Measurements from ENCODE around the gene TNP2.

The TNP2 gene

DNA sequence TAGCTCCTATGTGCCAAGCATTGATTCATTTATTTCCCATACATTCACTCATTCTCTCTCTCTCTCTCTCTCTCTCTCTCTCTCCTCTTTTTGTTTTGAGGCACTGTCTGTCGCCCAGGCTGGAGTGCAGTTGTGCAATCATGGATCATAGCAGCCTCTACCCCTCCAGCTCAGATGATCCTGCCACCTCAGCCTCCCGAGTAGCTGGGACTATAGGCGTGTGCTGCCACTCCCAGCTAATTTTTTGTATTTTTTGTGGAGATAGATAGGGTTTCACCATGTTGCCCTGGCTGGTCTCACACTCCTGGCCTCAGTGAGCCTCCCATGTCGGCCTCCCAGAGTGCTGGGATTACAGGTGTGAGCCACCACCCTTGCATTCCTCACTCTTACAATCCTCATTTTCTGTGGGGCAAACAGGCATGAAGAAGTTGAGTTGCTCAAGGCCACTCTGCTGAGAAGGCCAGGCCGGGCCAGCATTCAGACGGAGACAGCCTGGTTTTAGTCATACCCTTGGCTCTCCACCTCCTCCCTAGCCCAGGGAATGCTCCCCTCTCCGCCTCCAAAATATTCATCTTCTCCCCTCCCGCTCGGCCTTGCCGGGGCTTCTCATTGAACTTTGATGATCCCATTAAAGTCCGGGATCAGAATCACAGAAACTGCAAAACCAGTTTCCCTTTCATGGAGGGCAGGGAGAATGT lies 7.9 kb upstream of the TNP2 start:
- DNase-seq = no peak

DNA sequence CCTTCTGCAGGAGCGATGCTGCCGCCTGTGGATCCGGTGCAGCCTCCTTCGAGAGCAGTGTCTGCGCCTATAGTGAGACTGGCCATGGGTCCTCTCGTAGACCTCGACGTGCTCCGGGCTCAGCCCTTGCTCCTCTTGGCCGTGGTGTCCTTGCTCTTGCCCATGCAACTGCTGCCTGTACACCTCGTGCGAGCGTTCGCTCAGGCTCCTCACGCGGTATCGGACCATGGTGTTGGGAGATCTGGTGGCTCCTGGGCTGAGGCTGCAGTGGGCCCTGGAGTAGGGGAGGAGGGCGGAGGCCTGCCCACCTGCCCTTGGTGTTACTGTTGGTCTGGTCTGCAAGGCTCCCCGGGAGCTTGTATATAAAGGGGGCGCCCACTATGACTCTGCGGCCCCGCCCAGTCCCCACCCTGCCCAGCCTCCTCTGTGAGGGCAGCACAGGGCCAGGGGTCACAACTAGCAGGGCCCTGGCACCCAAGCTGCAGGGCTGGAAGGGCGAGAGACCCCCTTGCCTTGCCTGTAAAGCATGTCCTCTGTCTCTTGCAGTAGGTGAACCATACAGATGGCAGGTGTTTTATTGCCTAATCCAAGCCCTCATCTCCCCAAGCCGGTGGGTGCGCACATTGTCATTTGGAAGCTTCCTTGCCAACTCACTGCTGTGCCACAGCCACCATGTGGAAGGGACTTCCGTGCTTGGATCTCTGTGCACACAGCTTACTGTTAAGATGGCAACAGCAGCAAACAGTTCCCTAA lies 7.2 kb upstream of the TNP2 start, which contains the start of gene PRM2:
Gene PRM2 (minus strand): TSS at position 338 of the 753 bp plus-strand sequence. CDS start 110 bp downstream, at position 228.
- no peak for DNase-seq

DNA sequence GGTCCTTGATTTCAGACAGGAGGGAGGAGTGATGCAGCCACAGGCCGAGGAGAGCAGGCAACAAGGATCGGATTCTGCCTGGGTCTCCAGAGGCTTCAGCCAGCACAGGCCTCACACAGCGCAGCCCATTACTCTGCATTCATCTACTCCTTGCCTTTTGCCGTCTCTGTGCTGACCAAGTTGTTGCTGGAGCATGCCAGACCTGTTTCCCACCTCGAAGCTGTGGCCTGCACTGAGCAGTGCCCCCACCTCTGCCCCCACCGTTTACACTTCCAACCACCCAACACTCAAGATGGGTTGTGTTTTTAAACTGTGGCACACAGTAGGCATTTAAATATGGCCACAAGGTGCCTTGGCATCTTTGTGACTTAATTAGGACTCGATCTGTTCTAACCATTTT lies 5.8 kb upstream of the TNP2 start:
- no peak for DNase-seq

DNA sequence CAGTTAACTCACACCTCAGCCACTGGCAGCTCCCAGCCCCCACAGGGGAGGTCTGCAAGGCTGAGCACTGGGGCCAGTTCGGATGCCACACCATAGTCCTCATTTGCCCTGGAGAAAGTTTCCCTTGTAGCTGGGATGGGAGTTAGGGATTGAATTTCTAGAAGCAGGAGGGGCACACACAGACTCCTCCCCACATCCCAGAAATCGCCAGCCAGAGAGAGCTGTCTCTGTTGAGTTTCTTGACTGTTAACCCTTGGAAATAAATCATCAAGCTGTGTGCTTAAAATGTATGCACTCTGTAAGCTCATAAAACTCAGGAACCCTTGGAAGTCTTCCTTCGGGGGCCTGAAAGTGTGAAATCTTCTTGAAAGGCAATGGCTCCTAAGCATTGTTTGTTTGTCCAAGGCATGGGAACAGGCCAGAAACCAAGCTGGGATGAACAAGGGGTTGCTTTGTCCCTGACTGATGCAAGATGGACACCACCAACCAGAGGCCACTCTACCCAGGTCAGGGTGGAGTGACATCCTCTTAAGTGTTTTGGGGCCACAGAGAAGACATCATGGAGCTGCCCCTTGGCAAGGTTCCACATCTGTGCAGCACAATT lies 4.7 kb upstream of the TNP2 start:
- DNase-seq = no peak

DNA sequence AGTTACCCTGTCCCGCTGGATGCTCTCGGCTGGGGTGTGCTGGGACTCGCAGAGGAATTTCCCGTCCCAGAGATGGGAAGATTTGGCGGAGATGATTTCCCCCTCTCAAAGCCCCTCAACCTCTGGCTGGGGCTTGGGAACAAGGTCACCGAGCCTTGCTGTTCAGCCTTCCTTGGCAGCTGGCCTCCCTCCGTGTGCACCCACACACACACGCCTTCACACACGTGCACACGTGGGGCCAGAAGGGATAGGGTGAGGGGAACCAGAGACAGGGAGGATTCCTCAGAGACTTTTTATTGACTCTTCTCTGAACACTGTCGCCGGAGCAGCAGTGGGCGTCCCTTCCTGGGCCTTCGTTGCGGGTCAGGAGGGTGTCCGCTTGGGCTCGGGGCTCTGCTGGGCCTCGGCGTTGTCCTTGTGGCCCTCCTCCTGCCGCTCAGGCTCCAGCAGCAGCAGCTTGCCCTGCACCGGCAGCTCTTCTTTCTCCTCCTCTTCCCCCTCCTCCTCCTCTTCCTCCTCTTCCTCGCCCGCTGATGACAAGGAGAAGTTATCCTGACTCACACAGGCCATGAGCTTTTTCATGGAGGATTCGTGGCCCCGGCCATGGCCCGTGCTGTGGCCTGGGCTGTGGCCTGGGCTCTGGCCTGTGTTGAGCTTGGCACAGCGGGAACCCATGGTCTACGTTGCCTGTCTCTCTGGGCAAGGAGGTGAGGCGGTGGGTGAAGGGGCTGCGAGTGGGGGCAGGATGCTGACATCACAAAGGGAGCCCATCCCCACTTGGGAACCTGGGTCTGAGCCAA lies 4.0 kb upstream of the TNP2 start, which contains the start of gene PRM3:
Gene PRM3 (minus strand): TSS at position 709 of the 800 bp plus-strand sequence. CDS start 34 bp downstream, at position 675.
- DNase-seq = no peak

DNA sequence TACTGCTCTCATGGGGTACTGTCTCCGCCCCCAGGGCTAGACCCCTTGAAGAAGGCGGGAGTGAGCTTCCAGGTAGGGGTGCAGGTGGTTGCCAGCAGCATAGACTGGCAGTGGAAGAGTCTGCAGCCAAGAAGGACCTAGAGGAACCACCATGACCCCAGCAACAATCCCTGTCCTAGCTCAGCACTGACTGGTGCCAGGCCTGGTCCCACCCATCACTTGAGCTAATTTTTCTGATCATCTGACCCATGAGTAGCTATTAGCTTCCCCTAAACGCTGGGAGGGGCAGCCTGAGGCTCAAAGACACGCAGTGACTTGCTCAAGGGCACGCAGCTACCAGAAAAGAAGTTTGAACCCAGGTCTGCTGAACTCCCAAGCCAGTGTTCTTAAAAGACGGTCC lies 3.4 kb upstream of the TNP2 start:
- no peak for DNase-seq

DNA sequence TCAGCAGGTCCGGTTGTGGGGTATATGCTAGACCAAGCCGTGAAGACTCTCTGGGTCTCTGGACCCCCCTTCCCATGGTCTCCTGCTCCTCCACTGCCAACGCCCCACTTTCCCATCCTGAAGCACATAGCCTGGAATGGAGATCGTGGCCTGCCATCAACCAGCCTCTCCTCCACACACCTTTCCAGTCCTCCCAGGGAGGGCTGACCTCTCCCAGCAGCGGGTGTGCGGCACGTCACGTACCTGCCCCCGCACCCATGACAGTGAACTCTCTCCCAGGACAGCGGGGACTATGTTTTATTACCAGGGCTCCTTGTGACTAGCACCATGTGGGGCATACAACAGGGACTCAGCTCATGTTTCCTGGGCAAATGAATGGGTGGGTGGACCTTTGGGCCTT lies 2.5 kb upstream of the TNP2 start:
- DNase-seq = no peak

DNA sequence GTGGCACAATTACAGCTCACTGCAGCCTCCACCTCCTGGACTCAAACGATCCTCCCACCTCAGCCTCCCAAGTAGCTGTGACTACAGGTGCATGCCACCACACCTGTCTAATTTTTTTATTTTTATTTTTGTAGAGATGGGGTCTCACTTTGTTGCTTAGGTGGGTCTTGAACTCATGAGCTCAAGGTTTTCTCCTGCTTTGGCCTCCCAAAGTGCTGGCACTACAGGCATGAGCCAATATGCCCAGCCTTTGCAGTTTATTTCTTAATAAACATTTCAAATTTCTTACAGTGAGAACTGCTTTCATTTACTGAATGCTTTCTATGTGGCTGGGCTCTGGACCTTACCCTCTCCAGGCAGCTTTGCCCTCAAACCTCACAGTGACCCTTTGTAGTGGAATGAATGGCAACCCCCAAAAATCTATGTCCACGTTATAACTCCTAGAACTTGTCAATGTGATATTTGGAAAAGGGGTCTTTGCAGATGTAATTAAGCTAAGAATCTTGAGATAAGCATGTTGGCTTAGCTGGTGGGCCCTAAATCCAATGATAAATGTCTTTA lies 1.6 kb upstream of the TNP2 start:
- DNase-seq = no peak

DNA sequence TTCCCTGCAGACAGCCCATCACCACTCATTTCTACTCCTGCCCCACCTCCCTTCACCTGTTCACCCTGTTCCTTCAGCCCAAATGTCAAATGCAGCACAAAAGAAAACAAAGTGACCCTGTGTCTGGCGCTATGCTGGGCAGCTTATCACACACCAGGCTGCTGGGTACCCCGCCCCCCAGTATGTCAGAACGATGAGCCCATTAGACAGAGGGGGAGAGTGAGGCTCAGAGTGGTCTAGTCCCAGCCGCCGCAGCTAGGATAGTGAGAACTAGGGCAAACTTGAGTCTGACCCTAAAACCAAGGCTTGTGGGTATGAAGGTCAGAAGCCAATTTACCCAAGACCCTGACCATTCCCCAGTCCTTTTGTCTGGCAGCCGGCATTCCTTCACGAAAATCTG lies 4.0 kb downstream of the TNP2 start:
- no peak for DNase-seq

DNA sequence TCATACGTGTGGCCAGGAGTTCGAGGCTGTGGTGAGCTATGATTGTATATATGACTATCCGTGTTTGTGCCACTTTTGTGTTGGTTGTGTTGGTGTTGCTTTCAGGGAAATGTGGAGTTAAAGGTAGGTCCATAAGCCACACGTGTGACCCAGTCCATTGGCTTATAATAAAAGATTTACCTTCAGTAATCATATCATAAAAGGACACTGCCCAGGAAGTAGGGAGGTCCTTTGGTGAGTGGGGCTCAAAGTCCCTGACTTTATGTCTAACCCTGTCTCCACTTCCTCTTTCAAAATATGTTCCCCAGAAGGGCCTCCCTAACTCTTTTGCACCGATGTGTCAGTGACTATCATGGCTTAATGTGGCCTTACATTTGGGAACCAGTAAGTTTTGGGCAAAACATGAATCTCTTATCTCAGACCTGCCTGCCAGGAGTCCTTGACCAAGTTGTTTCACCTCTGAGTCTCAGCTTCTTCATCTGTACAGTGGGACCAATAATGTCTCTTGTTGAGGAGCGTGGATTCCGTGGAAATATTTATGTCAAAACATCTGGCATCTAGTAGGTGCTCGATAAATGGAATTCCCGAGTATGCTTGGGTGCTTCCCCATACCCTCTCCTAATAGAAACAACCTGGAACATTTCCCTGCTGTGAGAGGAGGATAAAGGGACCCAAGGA lies 4.8 kb downstream of the TNP2 start:
- DNase-seq = no peak

DNA sequence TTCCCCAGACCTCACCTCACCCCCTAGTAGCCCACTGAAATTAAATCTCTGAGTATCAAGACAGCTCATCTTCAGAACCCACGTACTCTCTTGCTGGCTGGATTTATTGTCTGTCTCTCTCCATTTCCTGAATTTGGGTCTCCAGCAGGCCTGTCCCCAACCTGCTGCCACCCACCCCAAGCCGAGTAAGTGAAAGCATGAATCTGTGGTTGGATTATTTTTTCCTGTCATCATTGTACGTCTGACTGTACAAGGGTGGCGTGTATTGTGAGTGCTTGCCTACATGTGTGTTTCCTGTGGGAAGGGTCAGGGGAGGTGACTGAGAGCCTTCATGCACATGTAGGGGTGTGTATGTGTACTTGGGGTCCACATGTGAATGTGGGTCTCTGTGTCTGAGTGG lies 5.4 kb downstream of the TNP2 start:
- DNase-seq = no peak

DNA sequence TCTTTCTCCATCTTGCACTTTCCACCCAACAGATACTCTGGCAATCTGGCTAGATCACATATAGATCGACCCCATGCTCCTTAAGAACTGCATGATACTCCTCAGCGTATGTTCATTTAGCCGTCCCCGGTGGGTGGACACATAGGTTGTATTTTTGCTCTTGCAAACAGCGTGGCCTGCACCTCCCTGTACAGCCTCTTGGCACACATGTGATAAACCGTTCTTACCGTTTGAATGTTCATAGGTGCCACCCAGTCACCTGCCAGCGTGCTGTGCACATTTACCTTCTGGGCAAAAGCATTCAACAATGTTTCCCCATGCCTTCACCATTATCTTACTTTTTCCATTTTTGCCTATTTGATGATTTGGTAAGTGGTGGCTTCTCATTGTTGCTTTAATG lies 6.2 kb downstream of the TNP2 start:
- DNase-seq = no peak

DNA sequence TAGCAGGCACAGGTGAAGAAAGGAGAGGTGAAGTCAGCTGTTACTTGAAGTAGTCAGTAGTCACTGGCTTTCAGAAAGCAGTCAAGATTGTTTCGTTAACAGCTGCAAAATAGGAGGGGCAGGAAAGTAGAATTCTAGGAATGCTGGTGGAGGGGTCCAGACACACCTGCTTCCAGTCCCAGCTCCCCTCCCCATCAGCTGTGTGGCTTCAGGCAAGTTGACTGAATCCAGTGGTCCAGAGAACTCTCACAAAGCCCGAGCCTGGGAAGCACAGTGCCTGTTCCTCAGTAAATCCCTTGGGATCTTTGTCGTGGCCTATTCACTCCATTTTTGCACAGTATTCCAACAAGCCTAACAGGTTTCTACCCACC lies 8.5 kb downstream of the TNP2 start:
- DNase-seq = no peak

DNA sequence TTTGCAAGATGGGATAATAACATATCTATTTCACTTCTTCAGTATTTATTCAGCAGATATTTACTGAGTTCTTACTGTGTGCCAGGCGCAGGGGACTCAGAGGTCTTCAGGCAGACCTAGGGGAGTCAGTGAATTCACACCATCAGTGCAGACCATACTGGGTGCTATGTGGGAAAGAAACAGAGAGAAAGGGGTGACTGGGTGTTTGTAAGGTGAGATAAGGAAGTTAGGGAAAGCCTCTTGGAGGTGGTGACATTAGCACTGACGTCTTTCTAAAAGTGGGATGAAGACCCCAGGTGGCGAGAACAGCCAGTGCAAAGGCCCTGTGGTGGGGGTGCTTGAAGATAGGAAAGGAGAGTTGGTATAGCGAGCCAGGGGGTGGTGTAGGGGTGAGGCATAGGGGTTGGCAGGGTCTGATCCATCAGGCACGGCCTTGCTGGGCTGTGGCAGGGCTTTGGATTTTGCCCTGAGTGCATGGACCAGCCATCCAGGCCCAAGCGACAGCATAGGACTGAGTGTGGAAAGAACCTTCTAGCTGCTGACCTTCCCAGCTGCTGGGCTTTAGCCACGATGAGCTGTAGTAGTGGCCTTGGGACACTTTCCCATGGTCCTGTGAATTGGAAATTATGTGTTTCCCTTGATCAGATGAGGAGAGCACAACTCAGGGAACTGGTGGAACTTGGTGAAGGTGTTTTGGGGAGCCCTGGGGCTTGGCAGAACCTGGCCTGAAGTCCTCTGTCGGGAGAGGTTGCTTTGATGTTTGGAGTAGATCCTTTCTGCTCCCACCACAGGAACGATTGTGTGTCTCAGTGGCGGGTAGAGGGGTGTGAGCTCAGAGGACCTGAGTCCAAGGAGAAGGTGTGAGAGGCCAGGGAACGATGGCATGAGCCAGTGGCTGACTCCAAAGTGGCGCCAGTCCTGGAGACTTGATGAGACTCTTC lies 9.2 kb downstream of the TNP2 start:
- DNase-seq = no peak

DNA sequence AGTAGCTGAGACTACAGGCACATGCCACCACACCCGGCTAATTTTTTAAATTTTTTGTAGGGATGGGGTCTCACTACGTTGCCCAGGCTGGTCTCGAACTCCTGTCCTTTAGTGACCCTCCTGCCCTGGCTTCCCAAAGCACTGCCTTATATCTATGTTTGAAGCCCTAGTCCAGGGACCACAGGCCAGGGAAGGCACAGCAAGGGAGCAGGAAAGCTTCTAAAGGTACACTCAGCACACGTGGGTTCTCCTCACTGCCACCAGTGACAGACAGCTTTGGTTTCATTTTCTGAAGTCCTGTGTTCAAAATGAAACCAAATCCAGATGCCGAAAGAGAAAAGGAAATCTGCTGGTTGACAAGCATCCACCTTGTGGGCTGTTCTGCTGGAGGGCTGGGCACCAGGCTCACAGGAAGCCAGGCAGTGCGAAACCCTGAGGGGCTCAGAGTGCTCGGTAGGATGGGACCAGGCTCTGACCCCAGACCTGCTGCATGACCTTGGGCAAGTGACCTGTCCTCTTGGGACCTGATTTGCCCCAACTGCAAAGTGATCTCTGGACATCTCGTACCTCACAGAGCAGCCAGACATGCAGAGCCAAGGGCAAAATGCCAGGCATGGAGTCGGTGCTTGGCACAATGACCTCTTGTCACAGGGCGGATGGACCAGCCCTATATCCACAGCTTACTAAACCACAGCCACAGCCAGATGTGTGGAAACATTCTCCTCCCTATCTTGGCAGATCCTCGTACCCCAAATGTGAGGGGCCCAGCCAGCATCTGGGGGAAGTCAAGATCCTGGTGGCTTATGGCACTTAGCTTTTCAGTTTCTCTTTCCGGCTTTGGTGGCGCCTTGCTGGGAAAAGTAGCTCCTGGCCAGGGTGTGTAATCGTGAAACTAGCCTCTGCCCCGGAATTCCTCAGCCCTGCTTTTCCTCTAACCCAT lies 10.3 kb downstream of the TNP2 start:
- DNase-seq = no peak

DNA sequence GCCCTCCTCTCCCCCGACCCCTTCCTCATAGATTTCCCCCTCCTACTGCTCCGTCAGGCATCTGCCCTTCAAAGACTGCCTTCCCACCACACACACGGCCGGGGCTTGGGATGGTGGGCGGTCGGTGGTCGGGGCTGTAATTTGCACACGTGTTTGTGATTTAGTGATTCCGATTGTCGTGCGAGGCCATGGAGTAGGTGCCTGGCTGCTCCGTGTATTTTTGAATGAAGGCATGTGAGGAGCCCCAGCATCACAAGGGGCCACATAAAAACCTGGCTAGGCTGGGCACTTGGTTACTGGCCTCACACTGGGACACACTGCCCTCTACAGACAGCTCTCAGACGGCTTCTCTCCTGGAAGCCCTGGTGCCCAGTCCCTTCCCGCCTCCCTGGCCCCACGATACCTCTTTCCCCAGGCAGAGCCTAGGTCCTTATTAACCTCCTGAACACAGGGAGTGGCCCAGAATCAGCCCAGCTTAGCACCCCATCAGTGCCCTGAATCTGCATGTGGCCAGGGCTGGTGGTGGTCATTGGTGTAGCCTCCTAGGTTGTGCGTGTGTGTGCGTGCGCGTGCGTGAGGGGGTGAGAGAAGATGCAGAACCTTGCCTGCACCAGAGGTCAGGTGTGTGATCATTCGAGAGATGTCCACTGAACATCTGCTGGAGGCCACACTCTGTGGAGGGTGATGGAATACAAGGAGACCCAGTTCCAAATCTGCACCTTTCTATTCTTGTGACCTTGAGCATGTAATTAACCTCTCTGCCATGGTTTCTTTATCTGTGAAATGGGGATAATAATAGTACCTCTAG lies 11.8 kb downstream of the TNP2 start:
- peak; percentile 34 for DNase-seq

DNA sequence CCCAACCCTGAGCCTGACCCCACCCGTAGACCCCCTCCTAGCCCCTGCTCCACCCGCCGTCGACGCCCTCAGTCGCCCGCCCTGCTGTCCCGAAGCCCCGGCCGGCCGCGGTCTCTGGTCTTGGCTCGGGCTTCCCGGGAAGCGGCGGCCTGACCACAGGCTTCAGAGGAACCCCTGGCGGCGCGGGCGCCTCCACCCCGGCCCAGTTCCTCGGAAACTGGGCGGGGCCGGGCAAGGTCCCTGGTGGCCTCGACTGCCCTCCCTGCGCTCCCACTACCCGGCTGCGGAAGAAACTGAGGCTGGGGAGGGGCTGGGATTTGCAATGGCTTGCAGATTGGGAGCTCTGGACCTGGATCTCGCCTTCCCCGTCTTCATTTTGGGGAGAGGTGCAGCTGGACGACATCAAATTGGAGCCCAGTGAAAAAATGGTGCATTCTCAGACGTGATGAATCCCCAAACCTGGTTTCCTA lies 12.4 kb downstream of the TNP2 start:
- DNase-seq = peak; percentile 21

DNA sequence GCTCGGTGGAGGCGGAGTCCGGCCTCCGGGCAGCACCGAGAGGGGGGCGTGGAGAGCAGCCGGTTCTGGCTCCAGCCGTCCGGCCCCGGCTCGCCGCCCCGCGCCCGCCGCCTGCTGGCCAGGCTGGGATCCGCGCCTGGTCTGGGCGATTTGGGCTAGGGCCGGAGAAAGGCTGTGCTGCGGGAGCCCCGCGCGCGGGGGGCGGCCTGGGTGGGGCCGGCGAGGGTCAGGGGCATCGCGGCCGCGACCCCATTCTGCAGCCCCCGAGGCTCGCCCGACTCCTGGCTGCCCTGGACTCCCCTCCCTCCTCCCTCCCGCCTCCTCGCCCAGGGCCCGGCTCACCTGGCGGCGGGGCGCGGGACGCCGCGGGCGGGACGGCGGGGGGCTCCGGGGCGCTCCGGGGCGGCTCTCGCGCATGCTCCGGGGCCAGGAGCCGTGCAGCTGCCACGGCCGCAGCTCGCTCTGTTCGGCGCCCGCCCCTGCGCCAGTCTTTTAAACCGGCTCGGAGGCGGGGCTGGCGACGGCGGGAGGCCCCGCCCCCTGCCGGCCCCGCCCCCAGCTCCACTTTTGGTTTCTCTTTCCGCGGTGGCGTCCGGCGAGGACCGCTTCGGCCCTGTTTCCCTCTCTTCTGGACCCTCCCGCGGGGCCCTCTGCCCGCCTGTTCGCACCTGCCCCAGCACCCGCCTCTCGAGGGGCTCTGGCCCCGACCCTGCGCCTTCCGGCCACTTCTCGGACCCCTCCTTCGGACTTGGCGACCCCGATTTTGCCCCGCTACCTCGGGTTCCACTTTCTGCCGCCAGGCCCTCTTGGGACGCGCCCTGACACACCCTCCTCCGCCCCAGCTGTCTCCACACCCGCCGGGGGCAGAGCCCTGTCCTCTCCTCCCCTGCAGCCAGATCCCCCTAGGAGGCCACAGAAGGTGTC lies 13.1 kb downstream of the TNP2 start, which contains the start of gene SOCS1:
Gene SOCS1 (minus strand): TSS at position 468 of the 924 bp plus-strand sequence. CDS start 726 bp downstream, outside the sequence.
- DNase-seq = peak; percentile 82
